ENCODE results near the gene HOXD8.

Gene HOXD8

GRCh38 chr2:176090862-176091261, 38.6 kb upstream of the HOXD8 start:
- no peak for DNase-seq (ENCODE audit: low read depth in 2 of 2)

- no peak for DNase-seq (ENCODE audit: low read depth in 2 of 2)
These were observed 37.9 kb upstream of the HOXD8 start for GRCh38 chr2:176091329-176092258.

GRCh38 chr2:176092270-176093144, 37.0 kb upstream of the HOXD8 start, which contains the start of gene HOXD13:
HOXD13 (plus strand) TSS chr2:176092721; CDS start chr2:176092891, 170 bp downstream.
- DNase-seq (ENCODE audit: low read depth in 2 of 2) = no peak

- no peak for DNase-seq (ENCODE audit: low read depth in 2 of 2)
These were observed 36.2 kb upstream of the HOXD8 start for GRCh38 chr2:176093145-176093897.

GRCh38 chr2:176093898-176094249, 35.6 kb upstream of the HOXD8 start:
- no peak for DNase-seq (ENCODE audit: low read depth in 2 of 2)

- DNase-seq (ENCODE audit: low read depth in 2 of 2) = no peak
These were observed 35.2 kb upstream of the HOXD8 start for GRCh38 chr2:176094349-176094748.

- DNase-seq (ENCODE audit: low read depth in 2 of 2) = no peak
These were observed 34.1 kb upstream of the HOXD8 start for GRCh38 chr2:176095421-176095820.

GRCh38 chr2:176096243-176096985, 33.1 kb upstream of the HOXD8 start:
- no peak for DNase-seq (ENCODE audit: low read depth in 2 of 2)

GRCh38 chr2:176096986-176097819, 32.3 kb upstream of the HOXD8 start:
- peak; percentile 13 to 31 for DNase-seq (ENCODE audit: low read depth in 2 of 2)

- no peak for DNase-seq (ENCODE audit: low read depth in 2 of 2)
These were observed 31.6 kb upstream of the HOXD8 start for GRCh38 chr2:176097820-176098365.

GRCh38 chr2:176098366-176099158, 30.9 kb upstream of the HOXD8 start:
- DNase-seq (ENCODE audit: low read depth in 2 of 2) = no peak

GRCh38 chr2:176099159-176099727, 30.3 kb upstream of the HOXD8 start:
- DNase-seq (ENCODE audit: low read depth in 2 of 2) = no peak

- DNase-seq (ENCODE audit: low read depth in 2 of 2) = no peak
These were observed 29.6 kb upstream of the HOXD8 start, which contains the start of gene HOXD12 for GRCh38 chr2:176099728-176100546. HOXD12 (plus strand) TSS chr2:176099795; CDS start chr2:176099802, 7 bp downstream.

- no peak for DNase-seq (ENCODE audit: low read depth in 2 of 2)
These were observed 28.9 kb upstream of the HOXD8 start for GRCh38 chr2:176100547-176101140.

GRCh38 chr2:176101216-176101830, 28.2 kb upstream of the HOXD8 start:
- no peak for DNase-seq (ENCODE audit: low read depth in 2 of 2)

- DNase-seq (ENCODE audit: low read depth in 2 of 2) = no peak
These were observed 27.7 kb upstream of the HOXD8 start for GRCh38 chr2:176101842-176102241.
